Measurements from ENCODE around the gene GPR62. TPM values are rescaled to one million over a fixed set of nuclear protein-coding genes. Genes with fewer than 3 reads are reported as not detected.
A peak's percentile ranks its signal among the peaks of the same experiment; 100 is the strongest.

The GPR62 gene
- total and polyA plus RNA-seq, 2 donors = 0.32 TPM; not detected in 1

DNA sequence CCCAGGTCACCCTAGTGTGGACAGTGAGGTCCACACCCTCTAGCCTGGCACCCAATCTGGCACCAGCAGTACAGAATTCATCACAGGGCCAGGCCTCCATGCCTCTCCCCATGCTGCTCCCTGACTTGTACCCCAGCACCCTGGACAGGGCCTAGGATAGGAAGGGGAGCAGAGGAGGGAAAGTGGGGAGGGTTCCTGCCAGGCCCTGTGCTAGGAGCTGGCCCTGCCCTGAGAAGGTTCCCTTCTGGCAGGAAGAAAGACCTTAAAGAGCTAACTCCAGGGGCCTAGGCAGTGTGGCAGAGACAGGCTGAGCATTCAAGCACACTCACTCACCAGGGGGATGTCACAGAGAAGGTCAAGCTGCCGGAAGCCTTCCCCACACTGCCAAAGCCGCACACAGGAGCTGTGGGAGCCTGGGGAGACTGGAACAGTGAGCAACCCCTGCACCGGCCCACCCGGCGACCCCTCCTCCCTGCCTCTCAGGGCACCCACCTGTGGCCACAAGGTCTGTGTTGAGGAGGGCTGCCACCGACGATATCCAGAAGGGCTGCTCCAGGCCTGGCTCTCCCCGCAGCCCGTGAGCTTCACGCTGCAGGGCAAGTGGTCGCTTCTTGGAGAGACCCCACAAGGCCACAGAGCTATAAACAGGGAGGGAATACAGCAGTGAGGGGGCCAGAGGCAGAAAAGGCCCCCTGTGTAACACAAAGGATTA is 20.9 kb upstream of the GPR62 start:
- WGBS = 94% methylated on average over 11 of the region's 11 CpGs
- DNase-seq (ENCODE audit: extremely low spot score) = no peak
- Histone ChIP-seq H3K36me3 (ENCODE audit: insufficient read depth) (no peaks in the 10 kb centered on the region), H3K4me1 (ENCODE audit: insufficient read depth) (no peaks in the 10 kb centered on the region), H3K4me3 (ENCODE audit: low read depth, low read length) (no peak overlapping the region), H3K27ac (ENCODE audit: low read depth) (no peak overlapping the region)

DNA sequence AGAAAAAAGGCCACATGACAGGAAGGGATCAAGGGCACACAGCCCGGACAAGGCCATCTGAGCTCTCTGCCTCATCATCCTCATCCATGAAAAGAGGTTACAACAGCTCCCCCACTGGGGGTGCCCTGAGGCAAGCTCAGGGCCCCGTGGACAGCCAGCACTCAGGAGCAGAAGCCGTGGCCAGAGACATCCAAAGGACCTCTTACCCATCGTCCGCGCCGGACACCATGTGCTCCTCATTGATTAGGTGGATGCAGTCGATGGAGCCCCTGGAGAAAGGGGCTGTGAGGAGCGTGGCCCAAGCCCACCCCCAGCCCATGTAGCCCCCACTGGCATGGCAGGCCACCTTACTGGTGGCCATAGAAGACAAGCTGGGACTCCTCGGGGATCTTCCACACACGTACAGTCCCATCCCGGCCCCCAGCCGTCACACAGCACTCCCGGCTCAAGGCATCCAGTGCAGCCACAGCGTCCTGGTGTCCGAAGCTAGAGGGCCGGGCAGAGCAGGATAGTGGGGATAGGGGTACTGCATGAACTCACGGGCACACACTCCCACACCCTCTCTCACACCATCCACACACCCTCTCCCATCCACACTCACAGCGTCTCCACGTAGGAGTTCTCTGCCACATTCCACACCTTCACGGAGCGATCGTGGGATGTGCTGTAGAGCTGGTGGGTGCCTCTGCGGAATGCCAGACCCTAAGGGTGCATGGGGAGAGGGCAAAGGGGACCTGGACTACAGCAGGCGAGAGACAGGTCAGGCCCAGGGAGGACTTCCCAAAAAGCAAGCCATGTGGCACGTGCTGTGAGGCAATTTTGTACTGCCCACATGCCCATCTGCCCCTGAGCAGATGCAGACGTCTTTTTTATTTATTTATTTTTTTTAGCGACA is 19.9 kb upstream of the GPR62 start:
- DNase-seq (ENCODE audit: extremely low spot score) = no peak
- no peaks in the 10 kb centered on the region for H3K4me1 ChIP-seq (ENCODE audit: insufficient read depth)
- H3K36me3 ChIP-seq (ENCODE audit: insufficient read depth) = no peaks in the 10 kb centered on the region
- H3K27ac ChIP-seq (ENCODE audit: low read depth) = no peak overlapping the region
- no peak overlapping the region for H3K4me3 ChIP-seq (ENCODE audit: low read depth, low read length)
- 93% methylated on average over 28 of the region's 28 CpGs for WGBS

DNA sequence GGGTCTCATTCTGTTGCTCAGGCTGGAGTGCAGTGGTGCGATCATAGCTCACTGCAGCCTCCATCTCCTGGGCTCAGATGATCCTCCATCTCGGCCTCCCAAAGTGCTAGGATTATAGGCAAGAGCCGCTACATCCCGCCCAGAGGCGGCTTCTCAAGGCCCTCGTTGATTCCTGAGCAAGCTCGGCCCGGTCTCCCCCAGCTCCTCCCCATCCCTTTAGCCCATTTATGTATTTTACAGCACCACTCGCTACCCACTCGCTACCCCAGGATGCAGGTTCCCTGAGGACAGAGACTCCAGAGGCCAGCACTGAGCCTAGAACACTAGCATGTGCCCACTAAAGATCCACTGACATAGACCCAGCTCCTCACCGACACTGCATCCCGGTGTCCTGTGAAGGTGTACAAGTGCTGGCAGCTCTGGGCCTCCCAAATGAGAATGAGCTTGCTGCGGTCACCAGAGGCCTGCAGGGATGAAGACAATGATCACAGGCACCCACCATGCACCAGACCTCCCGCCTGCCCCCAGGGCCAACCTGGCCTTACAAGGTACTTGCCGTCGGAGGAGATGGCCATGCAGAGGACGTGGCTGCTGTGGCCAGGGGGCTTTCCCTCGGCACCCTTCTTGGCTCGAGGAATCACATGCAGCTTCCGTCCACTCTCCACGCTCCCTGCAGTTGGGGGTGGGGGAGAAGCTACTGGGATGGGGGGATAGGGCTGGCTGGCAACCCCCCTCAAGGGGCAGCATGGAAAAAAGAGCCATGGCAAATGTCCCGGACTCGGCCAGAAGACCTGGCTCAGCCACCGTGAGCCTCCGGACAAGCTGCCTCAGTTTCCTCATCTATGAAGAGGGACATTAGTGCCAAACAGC is 19.1 kb upstream of the GPR62 start:
- Histone ChIP-seq H3K4me1 (ENCODE audit: insufficient read depth) (no peaks in the 10 kb centered on the region), H3K4me3 (ENCODE audit: low read depth, low read length) (no peak overlapping the region), H3K36me3 (ENCODE audit: insufficient read depth) (no peaks in the 10 kb centered on the region), H3K27ac (ENCODE audit: low read depth) (no peak overlapping the region)
- no peak for DNase-seq (ENCODE audit: extremely low spot score)
- WGBS = 97% methylated on average over 25 of the region's 25 CpGs

DNA sequence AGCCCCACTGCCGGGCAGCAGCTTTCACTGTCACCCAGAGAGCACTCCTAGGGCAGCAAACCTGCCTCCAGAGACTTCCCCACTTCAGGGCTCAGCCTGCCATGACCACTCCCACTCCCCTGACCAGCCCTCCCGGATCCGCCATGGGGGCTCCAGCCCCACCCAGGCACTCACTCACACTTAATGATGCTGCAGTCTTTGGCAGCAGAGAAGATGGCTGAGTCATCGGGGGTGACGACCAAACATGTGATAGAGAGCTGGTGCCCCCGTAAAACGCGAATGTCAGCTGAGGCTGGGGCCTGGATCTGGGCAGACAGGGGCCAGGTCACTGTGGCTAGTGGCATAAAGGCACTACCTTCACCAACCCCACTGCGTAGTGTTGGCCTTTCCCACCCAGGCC is 18.2 kb upstream of the GPR62 start:
- H3K27ac ChIP-seq (ENCODE audit: low read depth) = no peak overlapping the region
- H3K4me3 ChIP-seq (ENCODE audit: low read depth, low read length) = no peak overlapping the region
- no peaks in the 10 kb centered on the region for H3K4me1 ChIP-seq (ENCODE audit: insufficient read depth)
- no peak for DNase-seq (ENCODE audit: extremely low spot score)
- H3K36me3 ChIP-seq (ENCODE audit: insufficient read depth) = no peaks in the 10 kb centered on the region
- WGBS = 82% methylated on average over 9 of the region's 9 CpGs

DNA sequence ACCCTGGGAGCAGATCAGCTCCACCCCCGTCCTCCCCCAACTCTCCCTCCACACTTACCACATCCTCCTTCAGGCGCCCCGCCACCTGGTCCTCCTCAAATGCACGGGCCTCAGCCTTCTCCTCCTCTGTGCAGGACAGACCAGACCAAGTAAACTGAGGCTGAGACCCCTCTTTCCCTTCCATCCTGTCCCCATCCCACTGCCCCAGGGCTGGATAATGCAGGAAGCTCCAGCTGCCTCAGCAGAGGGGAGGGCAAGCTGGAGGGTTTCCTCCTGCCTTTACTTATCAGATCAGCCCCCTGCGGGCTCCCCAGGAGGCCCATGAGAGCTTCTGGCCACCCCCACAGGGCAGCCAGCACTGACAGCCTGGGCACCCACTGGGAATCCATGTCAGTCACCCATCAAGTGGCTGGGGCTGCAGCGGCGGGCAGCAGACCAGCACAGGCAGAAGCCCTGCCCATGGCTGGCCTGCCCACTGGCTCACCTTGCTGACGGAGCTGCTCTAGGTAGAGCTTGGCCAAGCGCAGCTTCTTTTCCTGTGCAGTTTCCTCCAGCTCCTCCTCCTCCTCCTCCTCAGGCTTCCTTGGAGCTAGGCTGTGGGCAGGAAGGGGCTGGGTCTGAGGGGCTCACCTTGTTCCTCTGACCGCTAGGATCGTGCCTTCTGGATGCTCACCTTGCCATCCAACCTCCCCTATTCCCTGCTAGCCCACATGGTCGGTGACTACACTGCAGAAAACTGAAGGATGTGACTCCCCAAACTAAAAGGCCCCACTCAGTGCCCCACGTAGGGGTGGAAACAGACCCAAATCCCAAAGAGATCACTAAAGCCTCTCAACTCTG is 17.4 kb upstream of the GPR62 start:
- Histone ChIP-seq H3K27ac (ENCODE audit: low read depth) (no peak overlapping the region), H3K4me3 (ENCODE audit: low read depth, low read length) (no peak overlapping the region), H3K4me1 (ENCODE audit: insufficient read depth) (no peaks in the 10 kb centered on the region), H3K36me3 (ENCODE audit: insufficient read depth) (no peaks in the 10 kb centered on the region)
- DNase-seq (ENCODE audit: extremely low spot score) = no peak
- 87% methylated on average over 13 of the region's 13 CpGs for WGBS

DNA sequence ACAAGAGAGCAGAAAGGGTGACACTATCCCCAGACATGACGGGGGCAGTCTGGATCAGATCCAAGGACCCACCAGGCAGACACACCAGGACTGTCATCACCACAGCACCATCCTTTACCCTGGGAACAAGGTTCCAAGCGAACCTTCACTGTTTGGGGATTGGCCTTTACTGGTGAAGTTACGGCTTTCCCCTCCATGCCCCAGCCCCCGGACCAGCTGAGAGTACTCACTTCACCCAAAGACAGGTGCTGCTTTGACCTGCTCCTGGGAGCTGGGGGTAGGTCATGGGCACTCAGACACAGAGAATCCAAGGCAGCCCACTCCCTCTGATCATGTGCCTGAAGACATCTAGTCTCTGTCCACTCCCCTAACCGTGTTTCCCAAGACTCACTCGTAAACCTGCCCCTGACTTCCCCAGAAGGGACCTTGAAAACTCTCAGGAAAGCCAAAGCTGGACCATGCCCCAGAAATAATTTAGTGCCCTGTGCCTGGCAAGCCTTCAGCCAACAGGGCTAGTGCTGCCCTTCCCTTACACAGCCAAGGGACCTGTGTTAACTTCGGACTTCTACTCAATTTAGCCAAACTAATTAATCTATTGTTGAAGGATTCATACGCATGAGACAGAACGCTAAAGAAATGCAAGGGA is 16.3 kb upstream of the GPR62 start:
- Histone ChIP-seq H3K36me3 (ENCODE audit: insufficient read depth) (no peaks in the 10 kb centered on the region), H3K4me1 (ENCODE audit: insufficient read depth) (no peaks in the 10 kb centered on the region)
- DNase-seq (ENCODE audit: extremely low spot score) = no peak

DNA sequence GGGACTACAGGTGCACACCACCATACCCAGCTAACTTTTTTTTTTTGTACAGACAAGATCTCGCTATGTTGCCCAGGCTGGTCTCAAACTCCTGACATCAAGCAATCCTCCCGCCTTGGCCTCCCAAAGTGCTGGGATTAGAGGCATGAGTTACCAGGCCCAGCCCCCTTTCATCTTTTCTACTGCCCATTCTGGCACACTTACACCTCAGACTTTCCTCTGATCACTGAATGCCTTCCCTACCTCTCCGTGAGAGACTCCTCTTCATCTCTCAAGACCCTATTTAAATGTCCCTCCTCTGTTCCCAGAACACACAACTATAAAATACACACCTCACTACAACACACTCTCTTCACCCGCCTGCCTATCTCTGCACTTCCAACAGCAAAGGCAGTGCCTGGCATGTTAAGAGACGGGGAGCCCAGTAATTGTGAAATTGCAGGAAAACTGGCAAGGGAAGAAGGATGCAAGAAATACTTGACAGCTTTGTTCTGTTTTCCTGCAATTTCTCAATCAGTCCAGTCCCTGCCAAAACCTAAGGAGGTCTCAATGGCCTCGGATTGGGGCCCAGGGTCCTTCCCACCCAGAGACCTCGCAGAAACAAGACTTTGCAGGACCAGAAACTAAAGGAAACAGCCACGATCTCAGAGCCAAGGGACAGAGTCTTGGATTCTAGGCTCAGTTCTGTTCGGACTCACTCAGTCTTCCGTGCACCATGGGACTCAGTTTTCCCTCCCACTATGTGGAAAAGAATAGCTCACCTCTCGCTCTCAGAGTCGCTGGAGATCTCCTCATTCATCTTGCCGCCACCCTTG is 14.3 kb upstream of the GPR62 start:
- Histone ChIP-seq H3K4me3 (ENCODE audit: low read depth, low read length) (peak overlapping the region; percentile 63), H3K4me1 (ENCODE audit: insufficient read depth) (no peaks in the 10 kb centered on the region), H3K27ac (ENCODE audit: low read depth) (no peak overlapping the region), H3K36me3 (ENCODE audit: insufficient read depth) (no peaks in the 10 kb centered on the region)
- DNase-seq (ENCODE audit: extremely low spot score) = no peak
- WGBS = 34% methylated on average over 13 of the region's 13 CpGs

More for the DNA sequence above, 16.3 kb upstream of the GPR62 start:
- WGBS = 85% methylated on average over 9 of the region's 9 CpGs
- no peak overlapping the region for H3K4me3 ChIP-seq (ENCODE audit: low read depth, low read length)
- no peak overlapping the region for H3K27ac ChIP-seq (ENCODE audit: low read depth)

DNA sequence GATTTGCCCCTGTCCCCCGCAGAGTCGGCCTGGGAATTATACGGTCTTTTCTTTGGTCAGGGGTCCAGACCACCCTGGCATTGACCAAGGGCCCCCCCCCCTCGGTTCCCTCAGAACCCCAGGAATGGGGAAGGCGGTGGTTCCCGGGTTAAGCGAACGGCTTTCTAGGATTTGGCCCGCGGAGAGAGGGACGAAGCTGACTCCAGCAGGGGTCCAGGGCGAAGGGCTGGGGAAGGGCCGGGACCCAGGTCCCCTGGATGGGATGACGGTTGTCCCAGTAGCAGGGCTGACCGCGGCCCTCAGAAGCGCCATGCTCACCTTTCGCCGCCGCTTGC is 13.8 kb upstream of the GPR62 start:
- DNase-seq (ENCODE audit: extremely low spot score) = no peak
- whole genome bisulfite sequencing = under 1% methylated on average over 20 of the region's 20 CpGs
- H3K27ac ChIP-seq (ENCODE audit: low read depth) = no peak overlapping the region
- H3K4me1 ChIP-seq (ENCODE audit: insufficient read depth) = no peaks in the 10 kb centered on the region
- H3K36me3 ChIP-seq (ENCODE audit: insufficient read depth) = no peaks in the 10 kb centered on the region
- H3K4me3 ChIP-seq (ENCODE audit: low read depth, low read length) = peak overlapping the region; percentile 63

DNA sequence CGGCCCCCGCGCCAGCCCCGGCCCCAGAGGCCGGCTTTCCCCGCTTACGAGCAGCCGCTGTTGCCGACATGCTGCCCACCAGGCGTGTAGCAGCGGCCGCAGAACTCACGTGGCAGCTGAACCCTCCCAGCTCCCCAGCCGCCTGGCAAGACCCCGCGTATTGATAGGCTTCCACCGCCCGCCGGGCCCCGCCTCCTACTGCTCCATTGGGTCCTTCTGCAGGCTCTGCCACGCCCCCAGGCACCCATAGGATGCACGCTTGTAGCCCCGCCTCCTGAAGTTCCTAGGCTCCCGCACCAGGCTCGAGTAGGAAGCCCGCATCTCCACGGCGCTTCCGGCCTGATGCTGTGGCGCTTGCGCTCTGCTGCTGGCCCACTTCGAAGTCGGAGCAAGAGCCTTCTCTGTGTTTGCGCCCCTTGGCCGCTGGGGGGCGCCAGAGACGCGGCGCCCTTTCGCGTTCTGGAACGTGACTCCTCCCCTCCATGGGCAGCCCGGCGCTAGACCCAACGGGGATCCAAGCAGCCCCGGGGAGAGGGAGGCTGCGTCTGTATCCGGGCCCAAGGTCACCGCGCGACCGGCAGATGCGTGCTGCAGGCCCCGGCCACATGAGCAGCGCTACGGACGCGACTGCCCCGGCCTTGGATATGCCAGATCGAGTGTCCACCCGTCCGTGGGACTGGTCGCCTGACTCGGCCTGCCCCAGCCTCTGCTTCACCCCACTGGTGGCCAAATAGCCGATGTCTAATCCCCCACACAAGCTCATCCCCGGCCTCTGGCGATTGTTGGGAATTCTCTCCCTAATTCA is 13.2 kb upstream of the GPR62 start, which contains the start of the genes PARP3 and RRP9:
TSS of gene PARP3 (plus strand) at position 566 of the 805 bp plus-strand sequence. CDS start 993 bp downstream, outside the sequence.
TSS of gene RRP9 (minus strand) at position 107 of the 805 bp plus-strand sequence. CDS start at position 70, 37 bp downstream.
- Histone ChIP-seq H3K4me1 (ENCODE audit: insufficient read depth) (no peaks in the 10 kb centered on the region), H3K4me3 (ENCODE audit: low read depth, low read length) (peak within 1 kb of the TSS; percentile 63), H3K36me3 (ENCODE audit: insufficient read depth) (no peaks in the 10 kb centered on the region), H3K27ac (ENCODE audit: low read depth) (peak within 1 kb of the TSS; percentile 77)
- peak; percentile 99 for DNase-seq (ENCODE audit: extremely low spot score)
- WGBS = under 1% methylated on average over 67 of the region's 67 CpGs

DNA sequence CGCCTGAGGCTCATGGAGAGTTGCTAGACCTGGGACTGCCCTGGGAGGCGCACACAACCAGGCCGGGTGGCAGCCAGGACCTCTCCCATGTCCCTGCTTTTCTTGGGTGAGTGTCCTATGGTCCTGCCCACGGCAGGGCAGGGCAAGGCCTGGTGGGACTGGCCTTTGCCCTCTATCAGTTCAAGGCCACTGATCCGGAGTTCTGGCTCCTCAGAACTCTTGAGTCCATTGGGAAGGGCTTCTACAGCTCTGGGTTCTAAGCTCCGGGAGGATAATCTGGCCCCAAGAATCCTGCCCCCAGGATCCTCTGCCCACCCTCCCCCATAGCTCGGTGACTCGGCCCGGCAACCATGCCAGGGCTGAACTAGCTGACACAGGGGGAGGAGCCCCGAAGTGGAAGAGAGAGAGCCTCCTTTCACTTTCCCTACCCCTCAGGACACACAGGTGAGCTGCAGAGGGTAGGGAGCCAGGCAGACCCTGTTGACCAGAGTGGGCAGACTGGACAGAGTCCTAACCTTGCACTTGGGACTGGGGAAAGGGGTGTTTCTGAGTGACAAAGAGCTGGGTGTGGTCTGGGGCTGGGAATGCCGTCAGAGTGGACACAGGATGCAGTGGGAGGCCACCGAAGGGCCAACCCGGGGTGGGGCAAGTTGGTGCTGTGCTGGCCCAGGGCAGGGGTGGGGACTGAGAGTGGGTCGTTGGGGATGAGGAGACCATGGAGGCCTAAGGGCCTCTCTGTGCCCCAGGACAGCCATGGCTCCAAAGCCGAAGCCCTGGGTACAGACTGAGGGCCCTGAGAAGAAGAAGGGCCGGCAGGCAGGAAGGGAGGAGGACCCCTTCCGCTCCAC is 12.4 kb upstream of the GPR62 start:
- WGBS = 54% methylated on average over 17 of the region's 17 CpGs

More for the DNA sequence above, 12.4 kb upstream of the GPR62 start:
- no peak for DNase-seq (ENCODE audit: extremely low spot score)
- Histone ChIP-seq H3K4me1 (ENCODE audit: insufficient read depth) (no peaks in the 10 kb centered on the region), H3K36me3 (ENCODE audit: insufficient read depth) (no peaks in the 10 kb centered on the region), H3K4me3 (ENCODE audit: low read depth, low read length) (peak overlapping the region; percentile 24), H3K27ac (ENCODE audit: low read depth) (peak overlapping the region; percentile 77)
